Activated naive CD8-positive, alpha-beta T cell (primary cell): Measurements from ENCODE around the gene ERP27.

Source experiments
- H3K27ac Mint-ChIP-seq: one replicate; pipeline ENCODE4 v1.8.0; 2021; ENCODE audit warnings: mixed read lengths
- H3K27me3 Mint-ChIP-seq: one replicate; pipeline ENCODE4 v1.8.0; 2021; ENCODE audit warnings: mixed read lengths
- H3K36me3 Mint-ChIP-seq: one replicate; pipeline ENCODE4 v1.8.0; 2021; ENCODE audit warnings: mixed read lengths
- H3K4me1 Mint-ChIP-seq: one replicate; pipeline ENCODE4 v1.8.0; 2021; ENCODE audit warnings: low read depth, mixed read lengths
- H3K4me3 Mint-ChIP-seq: one replicate; pipeline ENCODE4 v1.8.0; 2021; ENCODE audit warnings: mild to moderate bottlenecking, mixed read lengths
- H3K9me3 Mint-ChIP-seq: one replicate; pipeline ENCODE4 v1.8.0; 2021; ENCODE audit warnings: low read depth, mixed read lengths

Gene ERP27

GRCh38 chr12:14964406-14964805 is 26.1 kb upstream of the ERP27 start:
- H3K4me1 Mint-ChIP-seq: peaks cover 71% of the 10 kb centered on the region
- H3K4me3 Mint-ChIP-seq: no peak overlapping the region

GRCh38 chr12:14963520-14963919 is 25.2 kb upstream of the ERP27 start:
- H3K27me3 Mint-ChIP-seq: no peaks in the 10 kb centered on the region
- peak overlapping the region; percentile 18 for H3K4me3 Mint-ChIP-seq
- H3K27ac Mint-ChIP-seq: peak overlapping the region; percentile 98
- H3K9me3 Mint-ChIP-seq: no peaks in the 10 kb centered on the region
- H3K36me3 Mint-ChIP-seq: peaks cover 5% of the 10 kb centered on the region
- peaks cover 73% of the 10 kb centered on the region for H3K4me1 Mint-ChIP-seq

More at GRCh38 chr12:14964406-14964805, 26.1 kb upstream of the ERP27 start:
- Mint-ChIP-seq H3K27me3 (no peaks in the 10 kb centered on the region), H3K27ac (peak overlapping the region; percentile 98), H3K36me3 (peaks cover 3% of the 10 kb centered on the region), H3K9me3 (no peaks in the 10 kb centered on the region)

DNA sequence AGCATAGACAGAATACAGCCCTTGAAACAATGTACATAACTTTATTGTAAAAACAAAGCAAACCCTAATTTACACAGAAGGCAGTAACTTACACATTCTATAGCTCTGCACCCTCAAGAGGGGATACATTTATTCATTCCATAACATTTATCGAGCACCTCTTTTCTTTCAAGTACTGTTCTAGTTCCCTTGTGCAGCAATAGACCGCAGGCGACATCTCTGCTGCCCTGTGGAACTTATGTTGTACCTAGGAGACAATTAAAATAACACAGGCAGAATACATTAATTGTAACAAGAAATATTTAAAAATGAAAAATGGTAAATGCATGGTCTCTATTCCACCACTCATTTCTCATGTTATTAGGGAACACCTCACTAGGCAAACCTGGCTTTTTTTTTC is 24.5 kb upstream of the ERP27 start:
- Mint-ChIP-seq H3K27ac (peak overlapping the region; percentile 98), H3K4me3 (peak overlapping the region; percentile 99), H3K4me1 (peaks cover 75% of the 10 kb centered on the region), H3K9me3 (no peaks in the 10 kb centered on the region), H3K27me3 (no peaks in the 10 kb centered on the region), H3K36me3 (peaks cover 7% of the 10 kb centered on the region)

DNA sequence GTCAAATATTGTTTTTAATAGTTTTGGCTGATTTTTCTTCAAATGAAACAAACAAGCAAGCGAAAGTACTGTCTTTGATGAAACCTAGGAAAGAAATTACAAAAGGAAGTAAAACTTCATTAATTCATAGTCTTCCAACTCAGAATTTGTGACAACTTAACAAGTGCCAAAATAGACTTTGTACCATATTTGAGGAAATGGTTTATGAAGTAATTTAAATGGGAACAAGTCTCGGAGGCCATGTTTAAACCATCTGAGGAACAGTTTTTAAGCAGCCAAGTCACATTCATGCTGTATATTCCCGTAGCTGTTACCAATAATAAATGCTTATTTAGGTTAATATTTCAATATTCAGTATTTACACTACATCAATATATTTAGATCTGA is 23.8 kb upstream of the ERP27 start:
- peak overlapping the region; percentile 99 for H3K4me3 Mint-ChIP-seq
- H3K36me3 Mint-ChIP-seq: peaks cover 7% of the 10 kb centered on the region
- no peaks in the 10 kb centered on the region for H3K27me3 Mint-ChIP-seq
- peak overlapping the region; percentile 98 for H3K27ac Mint-ChIP-seq
- peaks cover 75% of the 10 kb centered on the region for H3K4me1 Mint-ChIP-seq
- H3K9me3 Mint-ChIP-seq: no peaks in the 10 kb centered on the region

DNA sequence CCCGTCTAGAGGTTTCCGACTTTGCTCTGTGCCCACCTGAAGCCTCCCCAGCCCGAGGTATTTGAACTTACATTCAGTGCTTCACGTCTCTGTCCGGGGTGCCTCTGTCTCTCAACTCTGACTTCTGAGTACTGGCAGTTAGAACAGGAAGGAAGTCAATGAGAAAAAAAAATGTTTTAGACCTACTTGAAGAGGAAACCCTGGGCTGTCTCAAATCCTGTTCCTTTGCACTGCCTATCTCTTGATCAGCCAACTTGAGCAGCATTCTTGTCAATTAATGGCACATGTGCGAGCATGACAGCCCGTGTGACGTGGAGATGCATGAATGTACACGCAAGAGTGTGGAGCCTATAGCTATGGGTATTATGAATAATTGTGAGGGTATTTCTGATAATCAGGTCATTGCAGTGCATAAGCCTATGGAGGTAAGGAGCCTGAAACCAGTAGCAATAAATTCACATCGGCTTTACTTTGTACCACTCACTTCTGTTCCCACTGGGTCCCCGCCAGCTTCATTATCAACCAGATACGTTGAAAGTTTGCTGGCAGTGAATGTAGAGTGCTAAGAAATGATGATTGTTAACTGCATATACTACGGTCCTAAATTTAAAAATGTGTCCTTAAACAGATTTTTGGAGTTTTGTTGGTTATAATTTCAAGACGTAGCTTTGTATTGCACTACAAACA is 23.3 kb upstream of the ERP27 start, which contains the start of gene ARHGDIB:
TSS of gene ARHGDIB (minus strand) at position 136 of the 687 bp plus-strand sequence. CDS start 10,889 bp downstream, outside the sequence.
- Mint-ChIP-seq H3K4me1 (peaks cover 79% of the 10 kb centered on the region), H3K4me3 (peak within 1 kb of the TSS; percentile 99), H3K36me3 (peaks cover 9% of the 10 kb centered on the region), H3K9me3 (no peaks in the 10 kb centered on the region), H3K27me3 (no peaks in the 10 kb centered on the region), H3K27ac (peak within 1 kb of the TSS; percentile 98)

- H3K9me3 Mint-ChIP-seq: no peaks in the 10 kb centered on the region
- peaks cover 83% of the 10 kb centered on the region for H3K4me1 Mint-ChIP-seq
- H3K36me3 Mint-ChIP-seq: peaks cover 9% of the 10 kb centered on the region
- peak overlapping the region; percentile 98 for H3K27ac Mint-ChIP-seq
- no peaks in the 10 kb centered on the region for H3K27me3 Mint-ChIP-seq
- H3K4me3 Mint-ChIP-seq: peak overlapping the region; percentile 99
These were observed 22.5 kb upstream of the ERP27 start for GRCh38 chr12:14960548-14961465.

DNA sequence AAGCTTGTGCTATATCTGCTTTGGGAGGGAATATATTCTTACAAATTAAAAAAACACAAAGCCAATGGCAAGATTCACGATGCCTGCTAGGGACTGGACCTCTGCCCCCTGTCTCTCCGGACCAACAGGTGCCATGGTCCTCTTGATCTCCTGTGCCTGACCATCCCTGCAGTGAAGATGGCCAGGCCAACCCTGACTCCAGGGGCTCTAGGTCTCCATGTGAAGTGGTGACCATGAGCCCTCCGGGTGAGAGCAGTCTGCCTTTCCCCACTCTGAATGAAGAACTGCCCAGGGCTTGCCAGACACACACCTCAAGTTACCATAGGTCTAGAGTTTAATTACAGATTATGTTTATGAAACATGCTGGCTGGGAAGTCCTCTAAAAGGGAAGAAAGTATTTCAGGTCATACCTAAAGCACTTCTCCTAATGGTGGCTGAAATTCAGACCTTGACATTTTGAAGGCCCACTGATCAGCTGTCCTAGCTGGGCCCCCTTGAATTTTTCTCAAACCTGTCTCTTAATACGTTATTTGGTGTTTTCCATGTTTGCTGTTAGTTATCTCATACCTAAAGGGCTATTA is 21.7 kb upstream of the ERP27 start:
- H3K4me1 Mint-ChIP-seq: peaks cover 80% of the 10 kb centered on the region
- H3K27me3 Mint-ChIP-seq: no peaks in the 10 kb centered on the region
- H3K27ac Mint-ChIP-seq: peak overlapping the region; percentile 98
- peaks cover 9% of the 10 kb centered on the region for H3K36me3 Mint-ChIP-seq
- peak overlapping the region; percentile 99 for H3K4me3 Mint-ChIP-seq
- no peaks in the 10 kb centered on the region for H3K9me3 Mint-ChIP-seq

- no peaks in the 10 kb centered on the region for H3K27me3 Mint-ChIP-seq
- H3K4me3 Mint-ChIP-seq: peak overlapping the region; percentile 99
- H3K36me3 Mint-ChIP-seq: peaks cover 10% of the 10 kb centered on the region
- peak overlapping the region; percentile 98 for H3K27ac Mint-ChIP-seq
- peaks cover 79% of the 10 kb centered on the region for H3K4me1 Mint-ChIP-seq
- H3K9me3 Mint-ChIP-seq: no peaks in the 10 kb centered on the region
These were observed 21.1 kb upstream of the ERP27 start for GRCh38 chr12:14959463-14959862.

DNA sequence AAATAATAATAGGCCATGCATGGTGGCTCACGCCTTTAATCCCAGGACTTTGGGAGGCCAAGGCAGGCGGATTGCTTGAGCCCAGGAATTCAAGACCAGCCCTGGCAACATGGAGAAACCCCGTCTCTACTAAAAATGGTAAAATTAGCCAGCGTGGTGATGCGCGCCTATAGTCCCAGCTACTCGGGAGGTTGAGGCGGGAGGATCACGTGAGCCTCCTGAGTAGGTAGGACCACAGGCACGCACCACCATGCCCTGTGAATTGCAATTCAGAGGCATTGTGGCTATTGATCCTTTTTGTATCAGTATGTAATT is 20.7 kb upstream of the ERP27 start:
- no peaks in the 10 kb centered on the region for H3K27me3 Mint-ChIP-seq
- peaks cover 12% of the 10 kb centered on the region for H3K36me3 Mint-ChIP-seq
- peaks cover 79% of the 10 kb centered on the region for H3K4me1 Mint-ChIP-seq
- no peaks in the 10 kb centered on the region for H3K9me3 Mint-ChIP-seq
- peak overlapping the region; percentile 98 for H3K27ac Mint-ChIP-seq
- peak overlapping the region; percentile 99 for H3K4me3 Mint-ChIP-seq

- Mint-ChIP-seq H3K4me3 (peak overlapping the region; percentile 99), H3K27ac (peak overlapping the region; percentile 98), H3K9me3 (no peaks in the 10 kb centered on the region), H3K4me1 (peaks cover 79% of the 10 kb centered on the region), H3K27me3 (no peaks in the 10 kb centered on the region), H3K36me3 (peaks cover 12% of the 10 kb centered on the region)
These were observed 20.2 kb upstream of the ERP27 start for GRCh38 chr12:14958361-14959125.

GRCh38 chr12:14957551-14958168 is 19.3 kb upstream of the ERP27 start:
- Mint-ChIP-seq H3K4me3 (peak overlapping the region; percentile 99), H3K9me3 (no peaks in the 10 kb centered on the region), H3K4me1 (peaks cover 81% of the 10 kb centered on the region), H3K27ac (peak overlapping the region; percentile 98), H3K36me3 (peaks cover 12% of the 10 kb centered on the region), H3K27me3 (no peaks in the 10 kb centered on the region)

DNA sequence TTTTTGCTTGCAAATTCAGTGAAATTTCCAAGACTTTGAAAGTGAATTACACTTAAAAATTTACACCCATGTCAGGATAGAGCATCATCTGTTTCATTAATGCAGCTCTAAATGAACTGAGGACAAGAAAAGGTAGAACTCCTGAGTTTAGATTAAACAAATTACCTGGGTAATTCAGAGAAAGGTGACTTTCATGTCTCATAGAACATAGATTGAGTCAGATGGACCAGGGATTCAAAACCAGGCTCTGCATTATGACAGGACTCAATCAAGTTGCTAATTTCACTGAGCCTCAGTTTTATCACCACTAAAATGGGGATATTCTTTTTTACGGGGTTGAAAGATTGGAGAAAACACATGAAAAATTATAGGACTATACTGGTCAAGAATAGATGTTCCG is 18.6 kb upstream of the ERP27 start:
- Mint-ChIP-seq H3K4me3 (peak overlapping the region; percentile 99), H3K9me3 (no peaks in the 10 kb centered on the region), H3K27me3 (no peaks in the 10 kb centered on the region), H3K36me3 (peaks cover 14% of the 10 kb centered on the region), H3K4me1 (peaks cover 82% of the 10 kb centered on the region), H3K27ac (peak overlapping the region; percentile 98)

- H3K9me3 Mint-ChIP-seq: no peaks in the 10 kb centered on the region
- H3K27ac Mint-ChIP-seq: peak overlapping the region; percentile 98
- H3K4me1 Mint-ChIP-seq: peaks cover 84% of the 10 kb centered on the region
- H3K27me3 Mint-ChIP-seq: no peaks in the 10 kb centered on the region
- peak overlapping the region; percentile 99 for H3K4me3 Mint-ChIP-seq
- H3K36me3 Mint-ChIP-seq: peaks cover 16% of the 10 kb centered on the region
These were observed 17.9 kb upstream of the ERP27 start for GRCh38 chr12:14956024-14956891.
